ENCODE results near the gene EYA2. TPM values are rescaled to one million over a fixed set of nuclear protein-coding genes. Genes with fewer than 3 reads are reported as not detected.
"Not testable (repeated sequence)": the region's sequence is repeated elsewhere in the genome, so short reads cannot be mapped to it uniquely, and the experiment has no call there.

Gene EYA2
- total RNA-seq, 1 donor from 2014 or later = 1.3 TPM

DNA sequence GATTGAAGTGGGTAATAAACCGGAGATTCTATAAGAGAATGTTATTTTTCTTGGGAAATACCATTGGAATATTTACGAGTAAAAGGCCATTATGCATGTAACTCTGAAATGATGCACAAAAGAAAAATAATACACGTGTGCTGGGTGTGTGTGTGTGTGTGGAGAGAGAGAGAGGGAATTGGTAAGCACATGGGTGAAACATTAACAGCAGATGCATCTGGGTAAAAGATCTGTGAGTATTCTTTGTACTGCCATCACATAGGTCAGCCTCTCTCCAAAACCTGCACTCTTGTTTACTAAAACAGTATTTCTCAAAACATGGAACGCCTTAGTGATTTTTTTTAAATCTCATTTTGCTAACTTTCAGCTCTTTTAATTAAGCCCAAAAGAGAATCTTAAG, 28.9 kb downstream of the EYA2 start:
- no peak overlapping the region for H3K4me3 Mint-ChIP-seq
- no peak for DNase-seq (ENCODE audit: low read depth, low spot score)
- no peaks in the 10 kb centered on the region for H3K27me3 Mint-ChIP-seq (ENCODE audit: low read depth)
- TF ChIP-seq, protein P1, sequence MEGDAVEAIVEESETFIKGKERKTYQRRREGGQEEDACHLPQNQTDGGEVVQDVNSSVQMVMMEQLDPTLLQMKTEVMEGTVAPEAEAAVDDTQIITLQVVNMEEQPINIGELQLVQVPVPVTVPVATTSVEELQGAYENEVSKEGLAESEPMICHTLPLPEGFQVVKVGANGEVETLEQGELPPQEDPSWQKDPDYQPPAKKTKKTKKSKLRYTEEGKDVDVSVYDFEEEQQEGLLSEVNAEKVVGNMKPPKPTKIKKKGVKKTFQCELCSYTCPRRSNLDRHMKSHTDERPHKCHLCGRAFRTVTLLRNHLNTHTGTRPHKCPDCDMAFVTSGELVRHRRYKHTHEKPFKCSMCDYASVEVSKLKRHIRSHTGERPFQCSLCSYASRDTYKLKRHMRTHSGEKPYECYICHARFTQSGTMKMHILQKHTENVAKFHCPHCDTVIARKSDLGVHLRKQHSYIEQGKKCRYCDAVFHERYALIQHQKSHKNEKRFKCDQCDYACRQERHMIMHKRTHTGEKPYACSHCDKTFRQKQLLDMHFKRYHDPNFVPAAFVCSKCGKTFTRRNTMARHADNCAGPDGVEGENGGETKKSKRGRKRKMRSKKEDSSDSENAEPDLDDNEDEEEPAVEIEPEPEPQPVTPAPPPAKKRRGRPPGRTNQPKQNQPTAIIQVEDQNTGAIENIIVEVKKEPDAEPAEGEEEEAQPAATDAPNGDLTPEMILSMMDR (conservative IDR thresholded peaks at IDR 0.05) = no peak
- no peaks in the 10 kb centered on the region for H3K9me3 Mint-ChIP-seq
- no peak overlapping the region for H3K27ac Mint-ChIP-seq (ENCODE audit: unreplicated experiment)
- H3K4me1 Mint-ChIP-seq = peaks cover 7% of the 10 kb centered on the region
- H3K36me3 Mint-ChIP-seq (ENCODE audit: low read depth) = no peaks in the 10 kb centered on the region

DNA sequence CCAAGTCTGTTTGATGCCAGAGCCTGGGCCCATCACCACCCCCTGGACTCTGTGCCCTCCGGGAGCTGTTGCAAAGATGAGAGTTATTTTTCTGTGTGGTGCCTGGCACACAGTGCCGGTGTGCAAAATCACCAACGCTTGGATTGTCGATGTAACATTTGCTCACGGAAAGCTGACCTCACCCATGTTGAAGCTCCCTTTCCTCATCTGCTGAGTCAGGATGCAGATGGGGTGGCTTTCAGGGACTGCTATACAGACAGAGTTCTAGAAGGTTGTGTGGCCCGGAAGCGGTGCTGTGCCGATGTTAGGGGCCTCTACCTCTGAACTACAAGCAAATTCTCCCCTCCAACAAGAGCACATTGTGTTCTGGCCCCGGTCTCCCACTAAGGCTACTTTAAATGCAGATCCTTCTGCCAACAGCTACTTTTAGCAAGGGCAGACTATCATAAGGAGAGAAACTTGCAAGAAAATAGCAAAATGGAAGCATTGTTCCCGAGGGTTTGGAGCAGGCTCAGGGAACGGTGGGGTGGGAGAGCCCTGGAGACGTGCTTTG, 34.0 kb downstream of the EYA2 start:
- TF ChIP-seq, protein P1 (conservative IDR thresholded peaks at IDR 0.05) = no peak
- H3K9me3 Mint-ChIP-seq = no peaks in the 10 kb centered on the region
- no peak overlapping the region for H3K4me3 Mint-ChIP-seq
- no peaks in the 10 kb centered on the region for H3K27me3 Mint-ChIP-seq (ENCODE audit: low read depth)
- H3K36me3 Mint-ChIP-seq (ENCODE audit: low read depth) = no peaks in the 10 kb centered on the region
- H3K27ac Mint-ChIP-seq (ENCODE audit: unreplicated experiment) = peak overlapping the region; percentile 78
- H3K4me1 Mint-ChIP-seq = peaks cover 22% of the 10 kb centered on the region
- peak; percentile 5 for DNase-seq (ENCODE audit: low read depth, low spot score)

DNA sequence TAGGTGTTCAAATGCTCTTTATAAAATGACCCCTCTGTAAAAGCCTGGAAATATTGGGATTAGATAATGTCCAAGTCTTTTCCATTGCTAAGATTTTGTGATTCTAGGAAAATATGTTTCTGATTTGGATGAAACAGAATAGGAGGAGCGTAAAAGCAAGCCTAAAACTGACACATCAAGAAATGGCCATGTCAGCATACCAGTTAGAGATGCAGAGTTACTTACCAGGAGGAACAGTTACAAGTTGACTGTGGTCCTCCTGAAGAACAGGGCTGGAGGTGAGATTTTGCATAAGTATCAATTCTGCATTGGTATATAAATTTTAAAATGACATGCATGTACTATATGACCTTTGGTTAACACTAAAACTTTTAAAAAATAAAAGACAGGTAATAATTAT, 35.3 kb downstream of the EYA2 start:
- H3K9me3 Mint-ChIP-seq = no peaks in the 10 kb centered on the region
- no peaks in the 10 kb centered on the region for H3K36me3 Mint-ChIP-seq (ENCODE audit: low read depth)
- H3K27ac Mint-ChIP-seq (ENCODE audit: unreplicated experiment) = no peak overlapping the region
- no peak for DNase-seq (ENCODE audit: low read depth, low spot score)
- H3K4me1 Mint-ChIP-seq = peaks cover 22% of the 10 kb centered on the region
- no peak overlapping the region for H3K4me3 Mint-ChIP-seq
- TF ChIP-seq, protein P1 (conservative IDR thresholded peaks at IDR 0.05) = no peak
- no peaks in the 10 kb centered on the region for H3K27me3 Mint-ChIP-seq (ENCODE audit: low read depth)

DNA sequence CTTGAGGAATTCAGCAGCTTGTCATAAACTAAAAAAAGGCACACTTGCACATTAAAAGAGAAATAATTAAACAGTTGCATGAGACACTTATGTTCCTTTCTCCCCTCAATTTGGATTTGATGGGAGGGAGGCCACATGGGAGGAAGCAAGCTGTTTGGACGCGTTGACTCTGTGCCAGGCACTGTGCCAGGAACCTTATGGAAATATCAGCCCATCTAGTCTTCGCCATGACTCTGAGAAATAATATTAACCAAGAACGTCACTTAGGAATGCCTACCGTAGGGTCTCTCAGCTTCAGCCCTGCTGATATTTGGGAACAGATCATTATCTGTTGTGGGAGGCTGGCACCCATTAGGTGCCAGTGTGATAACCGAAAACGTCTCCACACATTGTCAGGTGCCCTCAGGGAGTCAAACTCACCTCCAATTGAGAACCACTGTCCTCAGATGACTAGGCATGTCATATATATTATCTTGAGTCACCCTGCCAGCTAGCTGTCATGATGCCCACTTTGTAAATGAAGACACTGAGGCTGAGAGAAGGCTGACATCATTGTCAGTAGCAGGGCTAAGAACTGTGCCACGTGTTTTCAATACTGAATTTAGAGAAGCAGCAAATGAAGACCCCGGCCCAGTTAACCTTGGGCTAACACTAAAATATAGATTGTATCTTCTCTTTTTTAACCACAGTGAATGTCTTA, 36.1 kb downstream of the EYA2 start:
- Mint-ChIP-seq H3K27me3 (ENCODE audit: low read depth) (no peaks in the 10 kb centered on the region), H3K4me1 (peaks cover 22% of the 10 kb centered on the region), H3K27ac (ENCODE audit: unreplicated experiment) (no peak overlapping the region), H3K4me3 (no peak overlapping the region), H3K9me3 (no peaks in the 10 kb centered on the region), H3K36me3 (ENCODE audit: low read depth) (no peaks in the 10 kb centered on the region)
- no peak for DNase-seq (ENCODE audit: low read depth, low spot score)
- TF ChIP-seq, protein P1 (conservative IDR thresholded peaks at IDR 0.05) = no peak

DNA sequence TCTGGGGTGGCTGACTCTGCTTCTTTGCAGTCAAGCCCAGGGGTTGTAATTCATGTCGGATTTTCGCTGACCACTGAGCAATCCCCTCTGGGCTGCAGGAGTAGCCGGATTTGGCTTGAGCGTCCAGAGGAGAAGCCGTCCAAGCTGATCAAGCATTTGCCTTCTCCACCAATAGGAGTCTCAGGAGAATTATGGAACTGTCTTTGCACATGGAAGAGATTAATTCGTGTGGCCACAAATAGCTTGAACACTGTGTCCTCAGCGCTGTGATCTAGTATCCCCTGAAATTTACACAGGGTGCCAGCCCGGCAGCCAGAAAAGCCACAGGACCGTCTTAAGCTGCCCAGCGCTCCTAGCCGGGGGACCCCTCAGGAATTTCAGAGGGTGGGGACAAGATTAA, 37.1 kb downstream of the EYA2 start:
- TF ChIP-seq, protein P1 (conservative IDR thresholded peaks at IDR 0.05) = no peak
- Mint-ChIP-seq H3K4me1 (peaks cover 23% of the 10 kb centered on the region), H3K36me3 (ENCODE audit: low read depth) (no peaks in the 10 kb centered on the region), H3K27me3 (ENCODE audit: low read depth) (no peaks in the 10 kb centered on the region), H3K4me3 (no peak overlapping the region), H3K27ac (ENCODE audit: unreplicated experiment) (no peak overlapping the region), H3K9me3 (no peaks in the 10 kb centered on the region)
- DNase-seq (ENCODE audit: low read depth, low spot score) = no peak

DNA sequence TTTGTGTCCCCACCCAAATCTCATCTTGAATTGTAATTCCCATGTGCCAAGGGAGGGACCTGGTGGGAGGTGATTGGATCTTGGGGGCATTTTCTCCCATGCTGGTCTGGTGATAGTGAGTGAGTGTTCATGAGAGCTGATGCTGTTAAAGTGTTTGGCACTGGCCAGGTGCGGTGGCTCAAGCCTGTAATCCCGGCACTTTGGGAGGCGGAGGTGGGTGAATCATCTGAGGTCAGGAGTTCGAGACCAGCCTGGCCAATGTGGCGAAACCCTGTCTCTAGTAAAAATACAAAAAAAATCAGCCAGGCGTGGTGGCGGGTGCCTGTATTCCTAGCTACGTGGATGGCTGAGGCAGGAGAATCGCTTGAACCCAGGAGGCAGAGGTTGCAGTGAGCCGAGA, 37.8 kb downstream of the EYA2 start:
- H3K27ac Mint-ChIP-seq (ENCODE audit: unreplicated experiment); H3K27me3 Mint-ChIP-seq (ENCODE audit: low read depth); H3K9me3 Mint-ChIP-seq; H3K36me3 Mint-ChIP-seq (ENCODE audit: low read depth); H3K4me3 Mint-ChIP-seq; DNase-seq (ENCODE audit: low read depth, low spot score): not testable (repeated sequence)
- H3K4me1 Mint-ChIP-seq = peaks cover 29% of the 10 kb centered on the region

All from neural crest cell (in vitro differentiated cells).